ENCODE data around the gene NEUROG1.
A peak's percentile ranks its signal among the peaks of the same experiment; 100 is the strongest.

Gene NEUROG1

GRCh38 chr5:135561266-135561665, 25.5 kb upstream of the NEUROG1 start:
- DNase-seq = no peak

DNA sequence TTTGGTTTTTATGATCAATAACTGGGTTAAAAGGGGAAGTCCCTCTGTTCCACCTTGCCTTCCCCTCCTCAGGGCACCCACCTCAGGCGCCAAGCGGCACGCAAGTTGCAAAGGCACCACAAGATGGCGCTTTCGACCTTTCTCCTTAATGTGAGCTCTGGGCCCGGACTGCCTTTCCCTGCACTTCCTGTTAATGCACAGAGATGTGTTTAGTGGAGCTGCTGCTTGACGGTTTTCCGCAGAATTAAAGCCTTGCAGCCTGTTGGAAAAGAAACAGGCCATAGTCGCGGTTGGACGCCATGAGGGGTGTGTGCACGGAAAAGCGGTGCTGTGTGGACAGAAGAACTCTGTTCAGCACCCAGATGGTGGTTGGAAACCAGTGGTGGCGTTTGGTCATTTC, 25.1 kb upstream of the NEUROG1 start:
- peak; percentile 89 to 93 for DNase-seq

GRCh38 chr5:135559354-135559753, 23.6 kb upstream of the NEUROG1 start:
- no peak for DNase-seq

DNA sequence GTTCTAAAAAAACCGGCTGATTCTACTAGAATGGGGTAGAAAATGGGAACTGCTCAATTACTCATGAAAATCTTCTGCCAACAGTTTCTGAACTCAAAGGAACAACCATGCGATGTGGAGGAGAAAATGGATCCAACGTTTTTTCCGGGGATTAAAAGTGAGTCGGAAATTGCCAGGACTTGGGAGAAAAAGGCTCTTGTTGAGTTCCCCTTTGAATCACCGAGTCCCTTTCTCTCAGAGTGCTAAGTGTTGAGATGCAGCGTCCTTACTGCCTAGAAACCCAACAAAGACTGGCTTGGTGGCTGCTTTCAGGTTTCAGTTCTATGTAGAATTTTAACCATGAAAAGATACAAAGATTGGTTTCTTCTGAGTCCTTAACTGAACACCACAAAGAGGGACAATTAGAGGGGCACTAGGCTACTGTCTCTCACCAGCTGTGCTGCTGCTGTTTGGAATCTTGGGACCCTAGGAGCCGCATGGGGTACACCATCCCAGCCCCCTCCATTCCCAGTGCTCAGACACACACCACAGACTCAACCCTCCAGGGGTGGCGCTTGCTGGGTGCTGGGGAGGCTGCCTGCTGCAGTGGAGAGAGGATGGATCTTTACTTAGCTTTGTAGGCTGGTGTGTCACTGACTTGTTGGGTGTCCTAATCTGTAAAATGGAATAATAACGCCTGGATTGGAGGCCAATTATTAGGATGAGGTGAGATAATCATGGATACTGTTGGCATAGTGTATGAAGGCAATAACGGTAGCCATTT, 21.5 kb upstream of the NEUROG1 start:
- no peak for DNase-seq

GRCh38 chr5:135556620-135557019, 20.9 kb upstream of the NEUROG1 start:
- DNase-seq = no peak

DNA sequence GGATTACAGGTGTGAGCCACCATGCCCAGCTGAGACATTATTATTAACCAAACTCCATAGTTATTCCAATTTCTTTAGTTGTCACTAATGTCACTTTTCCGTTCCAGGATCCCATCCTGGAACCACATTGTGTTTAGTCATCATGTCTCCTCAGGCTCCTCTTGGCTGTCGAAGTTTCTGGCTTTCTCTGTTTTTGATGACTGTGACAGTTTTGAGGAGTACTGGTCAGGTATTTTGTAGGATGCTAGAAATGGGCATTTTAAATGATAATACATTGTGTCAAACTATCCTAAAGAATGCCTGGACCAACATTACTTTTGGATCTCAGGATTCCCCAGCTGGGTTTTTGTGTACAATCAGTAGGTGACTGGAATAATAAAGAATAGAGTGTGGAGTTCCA, 19.8 kb upstream of the NEUROG1 start:
- no peak for DNase-seq

DNA sequence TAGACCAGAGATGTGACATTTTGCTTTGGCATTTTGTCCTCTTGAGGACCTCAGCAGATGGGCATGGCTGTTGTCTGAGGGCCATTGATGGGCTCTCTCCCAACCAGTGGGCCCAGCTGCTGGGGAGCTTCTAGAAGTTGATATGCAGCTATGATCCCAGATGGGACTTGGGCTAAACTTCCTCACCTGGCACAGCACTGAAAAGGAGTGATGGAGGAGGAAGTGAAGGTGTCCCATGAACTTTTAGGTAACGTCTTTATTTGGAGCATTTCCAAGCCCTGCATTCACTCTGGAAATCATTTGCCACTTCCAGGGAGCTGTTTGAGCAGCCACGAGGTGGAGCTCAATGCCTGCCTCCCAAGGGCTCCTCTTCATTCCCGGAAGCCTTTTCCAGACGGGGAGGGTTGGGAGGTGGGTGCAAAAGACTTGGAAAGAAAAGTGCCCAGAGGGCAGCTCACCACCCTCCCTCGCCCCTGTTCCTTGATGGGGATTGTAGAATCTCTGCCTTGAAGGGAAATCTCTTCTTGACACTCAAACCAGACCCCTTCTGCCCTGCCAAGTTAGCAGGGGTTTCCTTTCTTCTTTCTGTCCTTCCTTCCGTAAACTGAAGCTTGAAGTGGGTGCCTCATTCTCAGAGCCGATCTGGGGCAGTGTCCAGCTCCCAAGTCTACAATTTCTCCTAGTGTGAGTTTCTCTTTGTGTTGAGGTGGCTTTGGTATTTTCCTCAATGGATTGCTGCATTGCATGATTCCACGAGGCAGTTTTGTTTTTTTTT, 18.1 kb upstream of the NEUROG1 start:
- peak; percentile 10 to 33 for DNase-seq

DNA sequence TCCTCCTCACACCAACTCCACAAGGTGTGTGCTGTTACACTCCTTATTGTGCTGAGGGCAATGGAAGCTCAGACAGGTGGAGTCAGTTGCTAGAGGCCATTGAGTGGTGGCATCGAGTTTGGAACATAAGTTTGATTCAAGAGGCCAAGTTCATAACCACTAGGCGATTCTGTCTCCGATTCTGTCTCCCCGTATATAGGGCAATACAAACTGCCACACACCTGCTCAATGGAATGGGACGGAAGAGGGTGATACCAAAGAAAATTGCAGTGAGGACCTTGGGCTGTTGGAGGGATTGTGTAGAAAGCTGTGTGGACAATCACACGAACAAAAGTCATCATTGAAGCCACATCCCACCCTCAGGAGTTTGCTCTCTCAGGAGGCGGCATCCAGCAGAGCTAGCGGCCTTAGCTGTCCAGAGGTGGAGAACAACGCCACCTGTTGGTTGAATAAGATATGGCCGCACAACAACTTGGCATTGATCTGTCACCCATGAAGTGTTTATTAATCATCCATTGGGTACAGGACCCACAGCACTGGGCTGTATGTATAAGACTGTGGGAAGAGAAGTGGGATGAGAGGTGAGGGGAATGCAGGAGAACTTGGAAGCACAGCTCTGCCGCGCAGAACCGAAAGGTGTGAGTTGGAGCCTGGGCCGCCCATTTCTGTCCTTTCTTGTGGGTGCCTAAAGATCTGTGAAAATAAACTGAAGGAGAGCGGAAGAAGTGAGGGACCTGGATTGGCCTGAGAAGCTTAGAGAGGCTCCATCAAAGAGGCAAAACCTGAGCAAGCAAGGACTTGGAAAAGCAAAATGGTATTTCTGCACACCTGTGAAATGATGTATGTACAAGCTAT, 16.1 kb upstream of the NEUROG1 start:
- peak; percentile 76 to 77 for DNase-seq

GRCh38 chr5:135549413-135549812, 13.6 kb upstream of the NEUROG1 start:
- no peak for DNase-seq

- DNase-seq = no peak
Measured at GRCh38 chr5:135547590-135548254, 12.0 kb upstream of the NEUROG1 start.

DNA sequence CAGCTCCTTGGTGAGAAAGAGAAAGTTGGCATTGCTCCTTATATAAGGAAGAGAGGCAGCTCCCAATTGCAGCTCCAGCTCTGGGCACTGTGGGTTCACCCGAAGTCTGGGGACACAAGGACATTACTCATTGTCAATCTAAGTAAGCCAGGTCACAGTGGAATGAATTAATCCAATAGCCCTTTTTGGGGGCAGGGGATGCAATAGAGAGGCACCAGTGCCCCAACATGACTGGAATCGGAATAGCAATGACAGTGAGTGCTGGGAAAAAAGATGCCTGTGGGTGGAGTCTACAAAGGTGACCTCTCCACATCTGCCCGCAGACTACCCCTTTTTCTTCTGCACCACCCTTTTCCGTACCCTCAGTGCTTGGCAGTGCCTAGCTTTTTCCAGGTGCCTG, 11.1 kb upstream of the NEUROG1 start:
- DNase-seq = no peak

DNA sequence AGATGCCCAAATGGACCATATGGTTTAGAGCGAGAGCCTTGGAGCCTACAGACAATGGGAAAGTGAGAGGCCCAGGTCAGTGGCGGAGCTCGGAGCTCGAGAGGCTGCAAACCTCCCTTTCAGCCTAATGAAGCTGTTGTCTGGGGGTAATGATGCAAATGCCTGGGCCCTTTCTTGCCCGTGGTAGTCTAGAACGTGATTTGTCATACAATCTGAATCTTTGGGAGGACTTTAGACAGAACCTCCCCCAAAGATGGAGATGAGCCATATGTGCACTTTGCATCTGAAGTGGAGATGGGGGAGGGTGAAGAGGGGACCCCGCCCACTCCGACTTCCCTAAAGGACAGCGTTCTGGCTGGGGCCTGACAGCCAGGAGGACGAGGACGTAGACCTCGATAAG, 10.3 kb upstream of the NEUROG1 start:
- no peak for DNase-seq

- no peak for DNase-seq
Measured at GRCh38 chr5:135545099-135545498, 9.3 kb upstream of the NEUROG1 start.

DNA sequence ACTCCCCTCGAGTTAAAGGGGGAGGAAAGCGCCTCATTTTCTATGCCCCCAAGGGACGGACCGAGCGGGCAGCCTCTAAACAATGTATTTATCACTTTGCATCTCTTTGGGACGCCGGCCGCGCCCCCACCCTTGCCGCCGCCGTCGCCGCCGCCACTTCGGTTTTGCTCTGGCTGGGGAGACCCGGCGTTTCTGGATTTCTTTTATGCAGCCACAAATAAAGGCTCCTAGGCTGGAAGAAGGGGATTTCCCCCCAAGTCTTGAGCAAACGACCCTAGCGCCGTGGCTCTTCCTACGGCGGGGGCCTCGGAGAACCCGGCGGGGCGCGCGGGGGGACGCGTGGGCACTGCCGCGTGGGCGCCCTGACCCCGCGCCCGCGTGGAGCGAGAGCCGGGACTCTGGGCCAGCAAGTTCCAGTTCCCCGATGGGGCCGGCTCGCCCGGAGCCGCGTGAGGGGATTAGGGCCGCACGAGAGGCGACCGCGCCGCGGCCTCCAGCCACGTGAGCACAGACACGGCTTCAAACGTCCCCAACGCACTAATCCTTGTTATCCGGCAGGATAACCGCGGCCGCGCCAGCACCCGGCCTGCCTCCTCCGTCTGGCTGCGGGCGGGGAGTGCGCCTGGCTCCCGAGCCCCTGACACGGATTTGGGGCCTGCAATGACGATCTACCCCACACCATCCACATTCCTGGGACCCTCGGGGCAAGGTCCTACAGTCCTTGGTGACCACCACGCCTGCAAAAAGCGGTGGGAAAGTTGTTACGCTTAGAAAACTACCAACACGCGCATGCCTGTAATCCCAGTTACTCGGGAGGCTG, 7.9 kb upstream of the NEUROG1 start:
- DNase-seq = no peak

GRCh38 chr5:135543001-135543484, 7.3 kb upstream of the NEUROG1 start:
- DNase-seq = no peak

DNA sequence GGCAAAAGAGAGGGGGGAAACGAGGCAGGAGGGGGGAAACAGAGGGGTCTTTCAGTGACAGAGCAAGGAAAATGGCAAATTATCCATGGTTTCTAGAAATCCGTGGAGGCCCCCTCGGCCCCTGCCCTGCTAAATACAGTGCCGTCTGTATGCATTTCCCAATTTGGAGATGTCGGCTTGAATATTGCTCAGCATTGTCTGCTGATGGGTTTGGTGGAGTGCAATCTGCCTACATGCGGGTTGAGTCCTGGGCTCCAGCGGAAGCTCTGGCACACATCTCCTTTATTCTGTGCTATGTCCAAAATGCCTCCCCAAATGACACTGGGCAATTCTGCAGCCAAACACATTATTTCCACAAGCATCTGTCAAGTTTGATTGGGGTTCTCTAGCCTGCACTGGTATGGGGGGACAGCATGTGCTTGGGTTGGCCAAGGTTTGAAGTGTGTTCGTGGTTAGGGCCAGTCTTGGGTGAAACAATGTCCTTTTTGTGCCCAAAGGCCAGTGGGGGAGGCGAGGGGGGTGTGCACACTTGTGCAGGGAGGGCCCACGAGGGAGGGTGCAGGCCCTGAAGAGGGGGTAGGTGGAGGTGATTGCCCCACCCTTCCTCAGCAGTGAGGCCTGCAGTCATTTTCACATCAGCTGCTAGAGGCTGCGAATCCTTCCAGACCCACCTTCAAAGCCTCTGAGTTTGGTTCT, 6.2 kb upstream of the NEUROG1 start:
- DNase-seq = no peak

DNA sequence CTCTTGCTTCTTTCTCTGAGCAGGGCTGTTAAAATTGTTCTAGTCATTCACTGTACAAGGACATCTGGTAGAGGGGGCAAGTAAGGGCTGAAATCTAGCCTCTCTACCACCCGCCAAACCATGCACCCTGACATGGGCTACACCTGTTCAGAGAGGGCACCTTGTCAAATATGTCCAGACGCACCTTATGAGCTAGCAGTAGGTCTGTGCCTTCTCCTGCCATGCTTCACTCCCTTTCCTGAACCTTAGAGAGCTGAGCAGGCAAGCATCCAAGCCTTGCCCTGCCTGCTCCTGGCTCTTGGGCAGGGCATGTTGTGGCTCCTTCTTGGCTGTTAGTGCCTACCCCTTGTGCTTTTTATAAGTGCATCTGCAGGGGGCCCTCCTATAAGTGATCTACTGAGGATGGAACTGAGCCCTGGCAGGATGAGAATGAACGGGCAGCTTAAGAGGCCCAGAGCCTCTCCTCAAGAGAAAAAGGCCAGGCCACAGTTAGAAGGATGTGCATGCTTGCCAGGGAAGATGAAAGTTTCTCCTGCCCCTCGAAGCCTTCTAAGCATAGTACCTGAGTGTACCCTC, 3.8 kb upstream of the NEUROG1 start:
- DNase-seq = no peak

GRCh38 chr5:135538261-135538660, 2.5 kb upstream of the NEUROG1 start:
- DNase-seq = no peak

DNA sequence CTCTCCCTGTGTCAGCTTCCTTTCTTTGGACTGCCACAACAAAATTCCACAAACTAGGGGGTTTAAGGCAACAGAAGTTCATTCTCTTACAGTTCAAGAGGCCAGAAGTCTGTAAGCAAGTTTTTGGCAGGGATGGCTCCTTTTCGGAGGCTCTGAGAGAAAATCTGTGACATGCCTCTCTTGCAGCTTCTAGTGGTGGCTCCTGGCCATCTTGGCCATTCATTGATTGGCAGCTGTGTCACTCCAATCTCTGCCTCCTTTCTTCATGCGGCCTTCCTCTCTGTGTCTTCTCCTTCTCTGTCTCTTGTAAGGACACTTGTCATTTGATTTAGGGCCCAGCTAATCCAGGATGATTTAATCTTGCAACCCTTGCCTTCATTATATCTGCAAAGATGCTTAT, 2.0 kb upstream of the NEUROG1 start:
- DNase-seq = no peak

DNA sequence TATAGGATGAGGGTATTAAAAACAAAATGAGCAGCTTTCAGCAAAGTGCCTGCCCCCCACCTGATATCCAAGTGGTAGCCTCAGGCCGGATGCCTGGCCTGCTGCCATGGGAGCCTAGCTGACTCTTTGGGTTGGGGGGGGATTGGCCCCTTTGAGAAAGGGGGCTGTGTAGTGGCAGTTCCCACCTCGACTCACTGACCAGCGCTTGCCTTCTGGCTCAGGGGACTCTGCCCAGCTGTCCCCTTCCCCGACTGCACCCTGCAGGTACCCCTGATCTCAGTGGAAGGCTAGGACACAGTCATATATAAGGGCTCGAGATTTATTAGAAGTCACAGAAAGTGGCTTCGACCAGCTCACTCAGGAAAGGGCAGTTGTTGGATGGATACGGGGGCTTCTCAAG, 1.5 kb upstream of the NEUROG1 start:
- no peak for DNase-seq

GRCh38 chr5:135535420-135535819, 344 bp downstream of the NEUROG1 start:
- DNase-seq = no peak
